Activated CD8-positive, alpha-beta memory T cell treated with anti-CD3 and anti-CD28 coated beads, Interleukin-2, amount 50 U/mL, for 4 hours (primary cell): Measurements from ENCODE around the gene LINC01488.

Source experiments
- DNase-seq: peaks from one replicate; pipeline ENCODE4 v3.0.0-alpha.2; 2020

Gene LINC01488

GRCh38 chr11:69465236-69466000, 16.0 kb upstream of the LINC01488 start:
- DNase-seq: no peak

DNA sequence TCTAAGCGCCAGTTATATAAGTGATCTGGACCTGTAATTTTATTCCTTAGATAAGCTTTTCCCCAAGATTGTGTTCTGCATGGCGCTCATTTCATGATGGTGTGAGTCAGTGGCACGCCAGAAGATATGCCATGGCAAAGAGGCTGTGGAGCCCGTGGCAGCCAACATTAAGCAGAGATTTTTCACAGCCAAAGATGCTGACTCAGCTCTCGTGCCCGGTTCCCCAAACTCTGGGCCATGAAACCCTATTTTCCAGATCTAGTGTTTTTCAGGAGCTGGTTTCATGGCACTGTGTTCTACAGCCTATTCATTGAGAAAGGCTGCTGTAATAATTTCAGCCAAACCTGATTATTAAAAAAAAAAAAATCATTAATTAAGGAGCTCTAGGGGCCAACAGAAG, 15.4 kb upstream of the LINC01488 start:
- no peak for DNase-seq

GRCh38 chr11:69467196-69467595, 14.3 kb upstream of the LINC01488 start:
- no peak for DNase-seq

DNA sequence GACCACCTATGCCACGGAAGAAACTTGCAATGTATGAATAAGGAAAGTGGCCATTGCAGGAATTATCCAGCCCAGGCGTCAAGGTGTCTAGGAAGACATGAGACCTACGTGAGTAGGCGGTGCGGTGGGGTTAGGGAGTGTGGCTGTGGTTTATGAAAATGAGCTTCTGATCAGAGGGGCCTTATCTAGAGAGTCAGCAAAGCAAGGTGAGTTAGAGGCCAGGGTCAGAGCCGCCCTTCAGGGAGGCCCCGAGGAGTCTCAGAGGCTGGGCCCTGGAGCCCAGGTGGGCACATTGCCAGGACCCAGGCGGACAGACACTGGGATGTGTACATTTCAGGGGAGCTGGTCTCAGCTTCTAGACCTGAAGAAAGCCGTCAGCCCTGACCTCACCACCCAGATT, 13.8 kb upstream of the LINC01488 start:
- DNase-seq: no peak

- no peak for DNase-seq
These were observed 13.2 kb upstream of the LINC01488 start for GRCh38 chr11:69468221-69468620.

GRCh38 chr11:69468911-69469885, 12.3 kb upstream of the LINC01488 start:
- DNase-seq: no peak

DNA sequence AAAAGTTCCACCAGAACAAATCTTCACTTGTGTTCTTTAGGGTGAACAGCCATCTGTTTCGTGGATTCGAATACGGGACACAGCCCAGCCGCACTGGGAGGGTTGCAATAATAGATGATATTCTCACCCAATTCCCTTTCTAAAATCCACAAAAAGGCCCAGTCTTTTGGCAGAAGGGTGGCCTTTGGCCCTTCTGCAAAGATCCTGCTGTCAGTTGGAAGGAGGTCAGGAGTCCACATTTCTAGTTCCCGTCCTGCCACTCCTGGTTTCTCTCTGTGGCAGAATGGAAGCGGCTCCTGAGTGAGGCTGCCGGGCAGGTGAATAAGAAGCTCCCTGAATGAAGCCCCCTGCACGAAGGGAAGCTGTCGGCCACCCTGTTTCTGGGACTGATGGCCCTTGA, 11.2 kb upstream of the LINC01488 start:
- DNase-seq: no peak

GRCh38 chr11:69470793-69471728, 10.4 kb upstream of the LINC01488 start:
- DNase-seq: no peak

GRCh38 chr11:69471729-69472540, 9.5 kb upstream of the LINC01488 start:
- no peak for DNase-seq

DNA sequence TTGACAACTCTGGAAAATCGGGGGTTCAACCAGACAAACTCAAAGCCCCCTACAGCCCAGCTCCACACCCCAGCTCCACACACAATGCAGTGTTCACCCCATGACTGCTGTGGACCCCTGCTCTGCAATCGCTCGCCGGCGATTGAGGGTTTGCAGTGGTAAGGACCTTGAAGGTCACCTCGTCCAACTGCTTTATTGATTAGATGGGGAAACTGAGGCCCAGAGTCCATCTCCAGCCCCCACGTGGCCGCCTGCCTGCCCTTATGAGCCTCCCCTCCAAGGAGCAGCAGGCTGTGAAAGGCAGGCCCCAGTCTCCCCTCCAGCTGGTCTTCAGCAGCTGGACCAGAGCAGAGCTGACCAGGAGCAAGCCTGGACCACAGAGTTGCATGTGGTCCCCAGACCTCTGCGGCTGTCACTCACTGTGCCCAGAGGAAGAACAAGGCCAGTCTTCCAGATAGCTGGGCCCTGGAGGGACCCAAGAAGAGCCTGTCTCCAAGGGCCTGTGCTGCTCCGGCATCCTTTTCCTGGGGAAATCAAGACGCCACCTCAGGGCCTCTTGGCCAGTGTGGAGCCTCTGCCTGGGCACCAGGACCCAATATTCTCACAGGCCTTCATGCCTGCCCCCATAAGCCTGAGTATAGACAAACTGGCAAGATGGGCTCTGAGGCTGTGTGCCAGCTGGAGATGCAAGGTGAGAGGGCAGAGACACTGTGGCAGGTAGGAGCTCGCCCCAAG, 8.8 kb upstream of the LINC01488 start:
- no peak for DNase-seq

GRCh38 chr11:69473276-69473845, 8.1 kb upstream of the LINC01488 start:
- no peak for DNase-seq

- DNase-seq: no peak
These were observed 6.7 kb upstream of the LINC01488 start for GRCh38 chr11:69474736-69475135.

- DNase-seq: no peak
These were observed 6.2 kb upstream of the LINC01488 start for GRCh38 chr11:69475141-69475865.

GRCh38 chr11:69475866-69476471, 5.5 kb upstream of the LINC01488 start:
- no peak for DNase-seq

DNA sequence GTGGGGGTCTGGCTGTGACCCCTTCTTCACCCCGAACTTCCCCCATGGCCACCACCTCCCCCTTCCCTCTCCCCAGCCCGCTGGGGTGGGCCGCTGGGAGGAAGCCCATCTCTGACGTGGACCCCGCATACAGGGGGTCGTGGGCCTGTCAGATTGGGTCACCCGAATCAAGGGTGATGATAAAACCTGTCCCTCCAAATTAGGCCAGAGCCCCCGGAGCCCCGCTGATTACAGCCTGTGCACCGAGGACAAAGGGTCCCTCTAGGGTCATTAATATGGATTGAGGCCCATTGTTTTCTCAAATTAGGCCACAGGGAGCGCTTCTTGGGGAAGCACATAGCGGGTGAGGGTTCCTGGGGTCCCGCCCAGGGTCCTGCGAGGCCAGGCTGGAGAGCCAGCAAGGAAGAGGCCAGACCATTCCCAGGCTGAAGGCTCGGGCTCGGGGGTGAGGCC, 4.9 kb upstream of the LINC01488 start:
- no peak for DNase-seq

GRCh38 chr11:69477086-69477485, 4.4 kb upstream of the LINC01488 start:
- DNase-seq: no peak

DNA sequence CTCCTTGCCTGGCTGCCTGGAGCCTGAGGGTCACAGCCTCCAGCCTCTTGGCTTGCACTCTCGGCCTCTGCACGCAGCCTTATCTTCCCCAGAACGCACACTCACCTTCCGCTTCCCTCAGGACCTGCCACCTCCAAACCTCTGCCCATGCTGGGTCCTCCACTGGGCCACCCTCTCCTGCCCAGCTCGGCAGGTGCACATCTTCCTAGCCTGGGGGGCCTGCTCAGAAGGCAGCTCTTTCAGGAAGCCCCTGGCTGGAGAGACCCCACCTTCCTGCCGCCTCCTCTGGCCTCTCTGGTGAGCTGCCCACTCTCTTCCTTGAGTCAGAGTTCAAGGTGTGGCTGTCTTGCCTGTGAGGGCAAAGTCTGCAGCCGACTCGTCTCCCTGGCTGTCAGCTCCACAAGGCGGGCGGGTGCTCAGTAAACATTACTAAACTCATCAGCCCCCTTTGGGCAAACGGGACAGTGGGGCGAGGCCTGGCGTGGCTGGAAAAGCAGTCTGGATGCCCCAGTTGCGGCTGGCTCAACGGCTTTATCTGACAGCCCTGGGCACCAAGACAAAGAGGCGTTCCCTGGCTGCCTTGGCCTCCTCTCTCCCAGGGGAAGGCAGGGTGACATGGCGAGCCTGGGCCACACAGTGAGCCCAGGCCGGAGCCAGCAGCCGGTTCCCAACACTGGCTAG, 1.7 kb upstream of the LINC01488 start:
- DNase-seq: no peak

DNA sequence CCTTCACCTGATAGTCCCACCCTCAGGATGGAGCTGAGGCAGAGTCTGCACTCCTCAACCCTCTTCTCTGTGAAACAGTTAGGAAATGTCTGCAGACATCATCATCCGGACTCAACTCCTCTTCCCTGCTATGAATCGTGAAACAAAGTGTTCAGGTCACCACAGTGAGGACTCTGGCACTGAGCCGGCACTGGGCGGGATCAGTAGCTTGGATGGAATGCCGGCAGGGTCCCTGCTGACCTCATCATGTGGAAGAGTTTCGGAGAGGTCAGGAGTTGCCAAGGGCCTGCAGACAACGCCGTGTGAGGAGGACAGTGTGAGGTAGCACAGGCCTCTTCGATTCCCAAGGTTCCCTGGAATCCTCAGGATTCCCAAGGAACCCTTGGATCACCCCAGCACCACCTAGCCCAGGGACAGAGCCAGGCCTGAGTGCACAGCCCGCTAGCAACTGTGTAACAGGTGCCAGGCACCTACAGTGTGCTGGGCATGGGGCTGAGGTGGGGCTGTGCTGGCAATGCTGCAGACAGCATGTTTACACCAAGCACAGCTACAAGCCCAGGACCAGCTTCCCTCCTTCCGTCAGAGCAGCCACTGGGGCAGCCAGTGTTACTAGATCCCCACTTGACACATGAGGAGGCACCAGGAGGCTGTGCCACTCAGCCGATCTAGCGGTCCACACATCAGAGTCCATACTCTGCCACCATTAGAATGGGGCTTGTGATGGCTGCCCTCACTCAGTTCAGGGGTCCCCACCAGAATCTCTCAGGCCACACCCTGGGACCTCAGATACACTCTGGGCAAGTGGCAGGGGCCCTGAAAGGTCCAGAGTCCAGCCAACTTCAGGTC, 693 bp upstream of the LINC01488 start:
- DNase-seq: no peak
